ENCODE measurements around the gene DEFB114.

Gene DEFB114

GRCh38 chr6:49915035-49915434 is 48.9 kb downstream of the DEFB114 start:
- no peaks in the 10 kb centered on the region for H3K27me3 Mint-ChIP-seq
- no peak overlapping the region for H3K4me3 Mint-ChIP-seq
- H3K27ac Mint-ChIP-seq: no peak overlapping the region
- H3K36me3 Mint-ChIP-seq: no peaks in the 10 kb centered on the region
- no peak for ATAC-seq
- H3K4me1 Mint-ChIP-seq: no peaks in the 10 kb centered on the region
- H3K9me3 Mint-ChIP-seq: peaks cover 3% of the 10 kb centered on the region

DNA sequence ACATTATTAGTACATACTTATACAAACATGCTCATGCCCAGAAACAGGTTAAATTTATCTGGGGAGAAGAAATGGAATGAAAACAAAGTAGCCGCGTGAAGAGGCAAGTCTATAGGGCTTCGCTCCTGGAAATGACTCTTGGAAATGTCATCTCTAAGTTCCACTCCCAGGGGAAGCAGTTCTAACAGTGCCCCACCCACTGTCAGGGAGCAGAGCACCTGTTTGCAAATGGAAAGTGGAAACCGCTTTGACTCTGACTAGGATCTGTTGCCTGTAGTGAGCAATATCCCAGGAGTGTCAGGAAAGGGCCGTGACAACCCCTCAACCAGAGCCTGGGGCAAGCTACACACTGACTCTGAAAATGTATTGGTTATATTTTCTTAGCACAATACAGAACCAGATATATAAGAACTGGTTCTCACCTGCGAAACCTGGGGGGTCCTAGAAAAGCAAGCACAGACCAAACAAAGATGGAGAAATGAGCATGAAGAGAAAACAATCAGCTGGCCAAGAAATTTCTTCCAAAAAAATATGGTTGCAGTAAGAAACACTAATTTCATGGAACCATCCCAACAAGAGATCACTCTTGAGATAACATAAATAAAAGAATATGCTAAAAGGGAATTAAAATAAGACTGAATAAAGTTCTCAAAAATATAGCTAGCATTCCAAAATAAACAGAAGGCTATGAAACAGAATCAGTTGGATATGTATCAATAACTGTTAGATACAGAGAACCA is 50.2 kb downstream of the DEFB114 start:
- H3K4me1 Mint-ChIP-seq: no peaks in the 10 kb centered on the region
- H3K27me3 Mint-ChIP-seq: no peaks in the 10 kb centered on the region
- ATAC-seq: no peak
- no peak overlapping the region for H3K27ac Mint-ChIP-seq
- H3K9me3 Mint-ChIP-seq: peaks cover 3% of the 10 kb centered on the region
- H3K4me3 Mint-ChIP-seq: no peak overlapping the region
- no peaks in the 10 kb centered on the region for H3K36me3 Mint-ChIP-seq

DNA sequence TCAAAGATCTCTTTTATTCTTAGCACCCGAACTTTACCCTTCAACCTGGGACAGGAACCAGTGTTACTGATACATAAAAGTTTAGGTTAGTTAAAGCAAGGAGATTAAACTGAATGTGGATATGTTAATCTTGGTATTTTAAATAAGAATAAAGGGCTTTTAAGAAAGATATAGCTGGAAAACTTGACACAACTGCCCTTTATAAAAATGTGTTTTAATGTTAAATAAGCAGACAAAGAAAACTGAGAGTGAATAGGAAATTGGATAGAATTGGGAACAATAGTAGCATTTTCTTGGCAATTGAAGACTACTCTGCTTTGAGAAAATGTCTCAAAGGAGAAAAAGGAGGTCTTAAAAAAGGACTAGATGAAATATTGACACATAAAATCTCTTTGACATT is 51.8 kb downstream of the DEFB114 start:
- no peak for ATAC-seq
- H3K9me3 Mint-ChIP-seq: no peaks in the 10 kb centered on the region
- no peak overlapping the region for H3K4me3 Mint-ChIP-seq
- no peak overlapping the region for H3K27ac Mint-ChIP-seq
- H3K27me3 Mint-ChIP-seq: no peaks in the 10 kb centered on the region
- no peaks in the 10 kb centered on the region for H3K36me3 Mint-ChIP-seq
- no peaks in the 10 kb centered on the region for H3K4me1 Mint-ChIP-seq

DNA sequence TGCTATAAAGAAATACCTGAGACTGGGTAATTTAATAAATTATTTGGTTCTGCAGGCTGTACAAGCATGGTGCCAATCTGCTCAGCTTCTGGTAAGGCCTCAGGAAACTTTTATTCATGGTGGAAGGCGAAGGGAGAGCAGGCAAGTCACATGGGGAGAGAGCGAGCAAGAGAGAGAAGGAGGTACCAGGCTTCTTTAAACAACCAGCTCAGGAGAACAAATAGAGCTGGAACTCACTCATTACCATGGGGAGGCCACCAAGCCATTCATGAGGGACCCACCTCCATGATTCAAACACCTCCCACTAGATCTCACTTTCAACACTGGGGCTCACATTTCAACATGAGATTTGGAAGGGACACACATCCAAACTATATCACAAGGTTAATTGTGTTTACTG is 52.7 kb downstream of the DEFB114 start:
- ATAC-seq: no peak
- H3K9me3 Mint-ChIP-seq: no peaks in the 10 kb centered on the region
- H3K4me3 Mint-ChIP-seq: no peak overlapping the region
- no peaks in the 10 kb centered on the region for H3K27me3 Mint-ChIP-seq
- no peaks in the 10 kb centered on the region for H3K4me1 Mint-ChIP-seq
- H3K27ac Mint-ChIP-seq: no peak overlapping the region
- H3K36me3 Mint-ChIP-seq: no peaks in the 10 kb centered on the region
